ENCODE data around the gene SAP30L.

Gene SAP30L

DNA sequence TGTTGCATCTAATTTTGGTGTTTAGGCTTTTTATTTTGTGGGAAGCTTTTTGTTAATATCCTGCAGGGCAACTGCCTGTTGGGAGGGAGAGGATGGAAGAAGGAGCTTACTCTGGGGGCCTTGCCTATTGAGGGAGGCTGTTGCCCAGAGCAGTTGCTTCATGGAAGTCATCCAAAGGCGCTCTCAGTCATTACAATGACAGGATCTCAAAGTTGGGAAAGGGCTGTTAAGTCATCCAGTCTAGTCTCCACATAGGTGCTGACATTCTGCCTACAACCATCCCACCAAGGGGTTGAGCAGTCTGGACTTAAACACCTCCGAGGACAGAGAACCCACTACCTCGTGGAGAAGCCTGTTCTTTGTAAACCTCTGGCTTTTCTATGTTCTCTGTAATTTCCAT is 13.2 kb downstream of the SAP30L start:
- FAIRE-seq = no peak
- DNase-seq (ENCODE audit: extremely low spot score, insufficient read length, low read depth) = no peak

DNA sequence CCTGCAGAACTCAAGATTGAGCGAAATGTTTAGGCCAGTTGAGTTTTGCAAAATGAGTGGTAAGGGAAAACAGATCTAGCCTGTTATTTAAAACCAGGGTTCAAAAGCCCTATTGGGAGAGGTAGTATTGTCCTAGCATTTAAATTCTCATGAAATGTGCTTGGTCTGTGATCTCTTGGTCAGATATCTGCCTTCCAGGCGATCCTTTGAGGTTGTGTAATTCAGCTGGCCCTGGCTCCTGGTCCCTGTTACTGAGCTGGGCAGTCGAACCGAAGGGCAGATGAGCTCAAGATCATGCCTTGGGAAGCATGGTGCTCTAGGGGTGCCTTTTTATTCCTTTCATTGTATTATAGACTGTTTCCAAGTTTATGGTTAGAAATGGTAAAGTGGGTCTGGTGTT is 14.4 kb downstream of the SAP30L start:
- no peak for FAIRE-seq
- DNase-seq (ENCODE audit: extremely low spot score, insufficient read length, low read depth) = no peak

DNA sequence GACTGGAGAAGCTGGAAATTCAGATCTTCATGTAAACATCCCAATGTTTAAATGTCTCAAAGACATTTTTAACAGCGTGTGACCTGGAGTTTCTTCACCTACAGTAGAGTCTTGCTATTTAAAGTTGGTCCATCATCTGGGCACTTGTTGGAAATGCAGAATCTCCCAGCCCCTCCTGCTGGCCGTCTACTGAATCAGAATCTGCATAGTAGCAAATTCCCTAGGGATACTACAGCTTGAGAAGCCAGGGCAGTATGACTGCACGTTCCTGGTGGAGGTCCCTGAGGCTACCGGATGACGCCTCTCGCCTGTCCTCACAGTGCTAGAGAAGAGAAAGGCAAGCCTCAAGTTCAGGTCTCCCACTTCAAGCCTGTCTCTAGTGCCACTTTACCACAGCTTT is 15.7 kb downstream of the SAP30L start:
- no peak for DNase-seq (ENCODE audit: extremely low spot score, insufficient read length, low read depth)
- FAIRE-seq = no peak

DNA sequence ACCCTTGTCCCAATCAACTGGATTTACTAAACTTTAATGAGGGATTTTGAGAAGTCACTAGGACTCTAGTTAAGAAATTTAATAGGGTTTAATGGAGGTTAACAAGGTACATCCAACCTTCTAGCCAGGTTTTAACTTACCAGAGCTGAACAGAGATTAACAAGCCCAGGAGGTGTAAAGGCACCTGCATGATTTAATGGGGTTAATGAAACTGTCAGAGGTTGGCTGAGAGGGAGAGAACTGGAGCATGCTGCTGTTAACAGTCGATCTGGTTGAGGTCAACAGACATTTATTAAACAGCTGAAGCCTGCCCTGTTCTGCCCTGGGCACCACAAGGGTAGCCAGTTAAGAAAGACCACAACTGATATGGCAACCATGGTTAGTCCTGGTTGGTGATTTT is 18.6 kb downstream of the SAP30L start:
- FAIRE-seq = no peak
- no peak for DNase-seq (ENCODE audit: extremely low spot score, insufficient read length, low read depth)

DNA sequence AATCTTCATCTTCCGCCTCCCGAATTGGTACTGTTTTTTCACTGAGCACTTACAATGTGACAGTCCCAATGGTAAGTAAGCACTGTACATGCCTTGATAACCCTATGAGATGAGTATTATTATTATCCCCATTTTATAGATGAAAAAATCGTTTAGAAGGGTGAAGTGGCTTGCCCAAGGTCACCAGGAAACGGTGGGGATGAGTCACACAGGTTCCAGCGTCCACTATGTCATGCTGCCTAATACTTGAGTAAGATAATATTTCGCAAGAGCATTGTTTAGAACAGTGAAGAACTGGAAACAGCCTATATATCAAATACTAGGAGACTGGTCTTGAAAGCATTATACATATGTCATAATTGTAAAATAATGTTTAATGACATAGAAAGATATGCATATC is 19.4 kb downstream of the SAP30L start:
- no peak for DNase-seq (ENCODE audit: extremely low spot score, insufficient read length, low read depth)
- FAIRE-seq = no peak

DNA sequence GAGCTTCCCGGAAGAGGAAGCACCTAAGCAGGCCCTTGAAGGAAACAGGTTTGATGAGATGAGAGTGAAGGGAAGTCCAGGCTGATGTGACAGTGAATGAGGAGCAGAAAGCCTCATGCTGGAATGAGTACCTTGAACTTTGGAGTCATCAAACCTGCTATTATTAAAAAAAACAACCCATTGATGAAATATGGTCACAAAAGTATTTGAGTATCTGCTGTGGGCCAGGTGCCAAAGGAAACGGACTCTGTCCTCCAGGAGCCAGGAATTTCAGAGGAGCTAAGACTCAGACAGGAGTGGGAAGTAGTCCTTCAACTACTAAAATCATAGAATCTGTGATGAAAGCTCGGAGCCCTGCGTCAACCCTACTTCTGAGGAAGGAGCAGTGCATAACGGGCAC is 20.4 kb downstream of the SAP30L start:
- no peak for FAIRE-seq

DNA sequence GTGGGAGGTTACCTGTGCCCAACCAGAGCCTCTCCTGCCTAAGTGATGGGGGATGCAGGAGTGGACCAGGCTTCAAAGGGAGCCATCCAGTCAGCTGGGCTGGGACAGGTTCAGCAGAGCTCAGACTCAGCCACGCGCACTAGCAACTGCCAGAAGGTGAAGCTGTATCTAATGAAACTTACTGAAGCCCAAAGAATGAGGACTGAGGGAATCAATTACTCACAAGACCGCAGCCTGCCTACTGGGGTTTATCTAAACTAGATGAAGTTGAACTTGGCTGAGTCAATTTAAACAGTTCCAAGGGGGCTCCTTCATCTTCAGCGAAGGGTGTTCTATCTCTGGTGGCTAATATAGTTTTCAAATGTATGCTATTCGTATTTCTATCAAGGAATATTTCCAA is 20.9 kb downstream of the SAP30L start:
- DNase-seq (ENCODE audit: extremely low spot score, insufficient read length, low read depth) (no peak), FAIRE-seq (no peak)

More for the DNA sequence above, 20.4 kb downstream of the SAP30L start:
- no peak for DNase-seq (ENCODE audit: extremely low spot score, insufficient read length, low read depth)

DNA sequence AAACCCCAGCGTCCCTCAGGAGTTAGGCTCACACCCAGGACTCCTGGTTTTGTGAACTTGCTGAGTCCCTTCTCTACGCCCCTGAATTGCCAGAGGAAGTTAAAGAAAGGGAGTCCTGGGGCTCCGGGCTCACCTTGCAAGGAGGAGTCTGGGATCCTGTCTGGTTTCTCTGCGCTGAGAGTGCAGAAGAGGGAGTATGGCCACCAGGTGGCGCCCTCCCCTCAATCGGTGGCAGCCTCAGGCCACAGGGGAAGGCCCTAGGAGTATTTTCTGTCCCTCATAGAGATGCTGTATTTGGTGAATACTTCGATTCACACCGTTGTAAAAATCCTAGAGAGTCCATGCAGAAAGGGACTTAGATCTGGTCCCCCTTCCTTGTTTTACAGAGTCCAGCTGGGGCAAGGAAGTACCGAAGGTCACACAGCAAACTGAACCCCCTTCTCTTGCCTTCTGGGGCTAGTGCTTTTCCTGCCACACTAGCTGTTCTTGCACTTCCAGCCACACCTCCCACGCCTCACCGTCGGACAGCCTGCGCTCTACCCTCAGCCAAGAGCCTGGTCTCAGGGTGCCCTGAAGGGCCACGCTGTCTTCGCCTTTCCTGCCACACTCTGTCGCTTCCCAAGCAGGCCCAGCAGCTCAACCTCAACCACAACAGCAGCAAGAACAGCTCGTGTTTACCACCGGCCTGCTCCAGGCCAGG is 22.0 kb downstream of the SAP30L start:
- DNase-seq (ENCODE audit: extremely low spot score, insufficient read length, low read depth) (peak; percentile 81), FAIRE-seq (peak; percentile 86)

DNA sequence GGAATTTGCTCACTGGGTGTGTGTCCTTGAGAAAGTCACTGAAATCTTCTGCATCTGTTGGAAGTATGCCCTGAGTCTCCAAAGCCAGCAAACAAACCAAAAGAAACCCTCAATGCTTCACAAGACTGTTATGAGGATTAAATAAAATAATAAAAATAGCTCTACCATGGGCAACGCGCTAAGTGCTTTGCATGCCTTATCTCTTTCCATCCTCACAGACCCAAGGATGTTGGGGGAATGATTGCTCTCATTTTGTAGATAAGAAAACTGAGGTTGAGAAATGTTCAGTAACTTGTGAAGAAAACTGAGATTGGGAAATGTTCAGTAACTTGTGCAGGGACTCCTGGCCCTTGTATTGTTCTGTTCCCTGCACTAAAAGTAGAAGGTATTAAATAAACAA is 24.3 kb downstream of the SAP30L start:
- DNase-seq (ENCODE audit: extremely low spot score, insufficient read length, low read depth) (no peak), FAIRE-seq (no peak)

DNA sequence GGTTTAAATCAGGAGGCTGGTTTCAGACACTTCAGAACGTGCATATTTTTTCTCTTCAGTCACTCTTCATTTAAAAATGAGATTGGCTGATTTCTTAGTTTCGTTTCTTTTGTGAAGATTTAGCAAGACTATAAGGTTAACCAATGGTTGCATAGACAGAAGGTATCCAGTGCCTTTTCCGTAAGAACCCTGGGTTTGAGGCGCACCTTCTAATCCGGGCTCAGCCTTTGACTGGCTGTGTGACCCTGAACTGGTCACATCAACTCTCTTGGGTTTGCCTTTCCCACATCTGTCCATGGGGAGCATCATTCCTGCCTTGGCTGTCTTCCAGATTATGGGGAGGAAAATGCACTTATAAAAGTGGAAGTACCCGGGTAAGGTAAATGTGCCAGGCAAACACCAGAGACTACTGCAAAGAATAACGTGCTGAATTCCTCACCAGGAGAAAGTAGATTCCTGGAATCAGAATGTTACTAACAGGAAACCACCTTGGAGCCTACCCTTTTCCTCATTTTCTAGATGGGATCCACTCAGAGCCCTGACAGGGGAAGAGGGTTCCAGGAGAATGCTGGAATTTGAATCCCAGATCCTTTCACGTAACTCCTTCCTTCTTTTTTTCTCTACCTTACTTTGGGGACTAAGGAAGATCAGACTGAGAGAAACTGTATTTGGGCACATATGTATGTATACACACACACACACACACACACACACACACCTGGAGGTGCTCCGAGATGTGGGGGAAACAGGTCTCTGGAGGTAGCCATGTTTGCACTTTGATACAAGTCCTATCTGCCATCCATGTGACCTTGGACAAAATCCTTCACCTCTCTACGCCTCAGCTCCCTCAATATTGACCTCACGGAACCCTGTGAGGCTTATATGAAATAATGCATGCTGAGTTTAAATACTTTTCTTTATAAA is 25.4 kb downstream of the SAP30L start:
- DNase-seq (ENCODE audit: extremely low spot score, insufficient read length, low read depth) (no peak), FAIRE-seq (no peak)

DNA sequence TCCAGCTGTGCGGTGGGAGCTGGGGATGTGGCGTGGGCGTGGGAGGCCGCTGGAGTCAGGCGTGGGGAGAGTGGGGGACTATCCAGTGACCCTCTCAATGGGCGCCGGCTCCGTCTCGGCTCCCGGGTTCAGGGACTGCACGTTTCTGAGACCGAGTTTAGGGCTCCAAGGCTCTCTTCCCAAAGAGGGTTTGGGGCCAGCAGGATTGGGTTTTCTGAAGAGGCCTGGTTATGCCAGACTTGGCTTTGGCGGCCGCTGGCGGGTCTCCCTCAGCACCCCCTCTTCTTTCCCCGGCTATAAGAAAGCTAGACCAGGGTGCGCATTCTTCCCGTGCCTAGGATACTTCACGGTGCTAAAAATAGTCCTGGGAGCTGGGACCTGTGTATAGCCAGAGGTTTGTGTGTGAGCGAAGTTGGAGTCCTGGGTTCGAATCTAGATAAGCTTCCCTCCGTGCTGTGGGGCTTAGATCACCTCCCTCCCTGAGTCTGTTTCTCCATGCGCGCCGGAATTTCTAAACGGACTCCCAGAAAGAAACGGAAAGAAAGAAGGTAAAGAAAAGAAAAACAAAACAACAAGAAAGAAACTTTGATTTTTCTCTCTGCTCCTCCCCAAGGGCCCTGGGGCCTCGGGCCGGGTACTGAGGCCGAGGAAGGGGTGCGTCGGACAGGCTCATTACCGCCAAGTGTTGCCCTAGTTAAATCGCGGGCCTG is 27.2 kb downstream of the SAP30L start:
- no peak for FAIRE-seq
- no peak for DNase-seq (ENCODE audit: extremely low spot score, insufficient read length, low read depth)

DNA sequence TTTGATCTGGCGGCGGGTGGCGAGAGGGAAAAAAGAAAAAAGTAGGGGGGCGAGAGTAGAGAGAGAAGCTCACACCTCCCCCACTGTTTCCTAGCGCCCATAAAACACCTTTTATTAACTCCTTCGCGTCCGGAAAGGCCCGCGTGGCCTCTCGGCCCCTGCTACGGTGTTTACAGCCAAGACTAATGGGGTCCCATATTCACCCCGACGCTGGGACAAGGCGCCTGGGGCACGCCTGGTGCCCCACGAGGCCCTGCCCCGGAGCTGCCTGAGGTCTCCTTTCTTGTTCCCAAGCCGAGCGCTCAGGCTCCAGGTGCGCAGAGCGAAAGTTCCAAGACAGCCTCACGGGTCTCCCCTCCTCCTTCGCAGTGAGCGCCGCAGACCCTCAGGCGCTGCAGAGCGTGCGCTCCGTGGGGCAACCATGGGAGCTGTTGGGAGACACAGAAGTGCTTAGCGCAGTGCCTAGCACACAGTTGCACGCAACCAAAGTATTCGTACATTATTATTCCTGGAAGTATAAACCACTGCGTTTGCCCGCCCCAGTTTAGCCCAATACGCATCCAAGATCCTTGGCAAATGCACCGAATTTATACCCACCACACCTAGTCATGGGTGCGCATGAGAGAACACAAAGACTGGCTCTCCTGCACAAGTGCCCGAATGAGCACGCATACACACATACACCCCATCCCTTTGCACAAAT is 27.9 kb downstream of the SAP30L start:
- FAIRE-seq (no peak), DNase-seq (ENCODE audit: extremely low spot score, insufficient read length, low read depth) (no peak)

DNA sequence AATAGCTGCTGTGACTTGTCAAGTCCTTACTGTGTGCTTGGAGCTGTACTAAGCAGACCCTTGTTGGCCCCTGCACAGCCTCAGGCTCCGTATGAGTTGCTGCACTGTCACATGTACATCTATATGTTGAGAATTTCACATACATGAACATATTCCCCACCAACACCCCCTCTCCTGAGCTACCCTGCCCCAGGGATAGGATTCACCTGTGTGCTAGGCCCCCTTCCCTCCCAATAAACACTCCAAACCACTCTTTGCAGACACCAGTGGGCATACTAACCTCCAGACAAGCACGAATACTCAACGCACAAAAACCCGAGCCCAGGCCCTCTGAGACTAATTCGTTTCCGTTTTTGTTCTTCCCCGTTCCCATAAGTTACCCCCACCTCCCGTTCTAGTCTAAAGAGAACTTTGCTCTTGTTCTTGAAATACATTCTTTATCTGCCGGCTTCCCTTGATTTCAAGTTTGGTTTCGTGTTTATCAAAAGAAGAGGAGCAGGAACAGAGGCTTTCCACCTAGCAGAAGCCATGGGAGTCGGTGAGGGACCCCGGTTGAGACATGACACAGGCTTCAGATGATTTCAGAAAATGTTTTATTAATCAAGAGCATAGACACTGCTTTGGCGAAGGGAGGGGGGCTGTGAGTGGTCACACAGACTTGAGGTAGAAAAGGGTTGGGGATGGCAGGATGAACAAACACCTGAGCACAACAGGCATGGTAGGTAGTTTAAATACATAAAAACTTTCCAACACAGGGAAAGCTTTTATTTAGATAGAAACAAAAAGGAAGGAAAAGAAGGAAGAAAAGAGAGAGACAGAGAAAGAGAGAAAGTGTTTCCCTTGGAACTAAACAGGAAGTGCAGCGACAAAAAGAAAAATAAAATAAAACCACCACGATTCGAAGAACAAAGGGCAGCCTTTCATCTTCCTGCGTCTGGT is 28.9 kb downstream of the SAP30L start:
- no peak for FAIRE-seq
- DNase-seq (ENCODE audit: extremely low spot score, insufficient read length, low read depth) = no peak

DNA sequence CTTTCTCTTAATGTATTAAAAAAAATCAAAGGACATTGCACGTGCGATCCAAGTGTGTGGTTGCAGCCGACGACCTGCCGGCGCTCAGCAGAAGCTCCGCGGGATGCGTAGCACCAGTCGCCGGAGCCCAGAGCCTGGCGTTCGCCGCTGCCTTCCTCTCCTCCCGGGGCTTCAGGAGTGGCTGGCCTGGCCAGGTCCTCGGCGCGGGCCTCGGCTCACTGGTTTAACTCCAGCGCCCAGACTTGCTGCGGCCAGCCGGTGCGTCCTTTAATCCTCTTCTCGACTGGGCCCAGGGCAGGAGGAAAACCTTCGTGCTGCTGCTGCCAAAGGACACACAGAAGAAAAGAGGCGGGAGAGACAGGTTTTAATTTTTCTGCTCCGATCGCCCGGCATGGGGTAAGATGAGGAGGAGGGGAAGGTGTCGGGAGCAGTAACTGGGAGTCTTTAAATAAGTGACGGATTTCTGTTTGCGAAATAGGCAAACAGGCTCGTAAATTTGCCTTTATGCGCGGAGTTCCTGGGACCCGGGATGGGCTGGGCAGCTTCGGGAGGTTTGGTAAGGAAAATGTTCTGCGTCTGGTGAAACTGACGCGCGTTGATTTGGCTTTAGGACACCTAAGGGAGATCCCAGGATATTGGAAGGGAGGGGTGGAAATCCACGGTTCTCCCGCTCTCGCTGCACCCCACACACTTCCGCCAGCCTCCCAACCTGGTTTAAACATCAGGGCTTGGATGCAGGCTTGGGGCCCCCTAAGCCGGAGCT is 30.0 kb downstream of the SAP30L start:
- no peak for DNase-seq (ENCODE audit: extremely low spot score, insufficient read length, low read depth)
- no peak for FAIRE-seq

DNA sequence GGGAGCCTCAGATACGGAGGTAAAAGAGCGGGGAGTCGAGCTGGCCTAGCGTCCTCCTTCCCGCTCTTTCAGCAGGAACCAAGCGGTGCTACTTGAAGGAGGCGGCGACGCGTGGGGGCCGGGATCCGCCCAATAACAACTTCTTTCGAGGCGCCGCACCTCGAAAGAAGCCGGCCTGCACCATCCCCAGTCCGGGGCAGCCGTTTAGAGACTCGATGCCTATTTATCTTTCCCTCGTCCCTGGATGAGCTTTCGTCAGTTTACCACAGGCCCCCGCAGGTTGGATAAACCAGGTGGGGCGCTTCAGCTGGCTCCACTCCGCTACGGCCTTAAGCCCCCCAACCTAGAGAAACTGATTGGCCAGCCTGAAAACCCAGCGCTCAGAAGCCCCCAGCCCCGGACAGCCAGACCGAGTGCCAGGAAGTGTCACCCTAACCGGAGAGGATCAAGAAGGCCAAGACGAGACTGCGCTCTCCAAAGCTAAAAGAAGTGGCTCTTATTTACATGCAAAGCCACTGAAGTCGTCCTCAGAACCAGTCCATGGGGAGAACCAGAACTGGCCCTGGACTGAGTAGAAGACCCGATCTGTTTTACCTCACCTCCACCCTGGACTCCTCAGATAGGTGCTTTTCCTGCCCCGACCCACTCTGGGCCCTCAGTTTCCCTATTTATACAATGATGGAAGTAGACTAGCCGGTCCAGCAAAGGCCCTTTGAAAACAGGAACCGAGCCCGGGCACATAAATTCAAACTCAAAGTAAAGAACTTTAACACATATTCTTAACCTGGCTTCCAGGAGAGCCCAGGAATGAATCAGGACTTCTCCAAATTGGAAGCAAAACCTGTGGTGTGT is 30.8 kb downstream of the SAP30L start:
- no peak for FAIRE-seq
- no peak for DNase-seq (ENCODE audit: extremely low spot score, insufficient read length, low read depth)

DNA sequence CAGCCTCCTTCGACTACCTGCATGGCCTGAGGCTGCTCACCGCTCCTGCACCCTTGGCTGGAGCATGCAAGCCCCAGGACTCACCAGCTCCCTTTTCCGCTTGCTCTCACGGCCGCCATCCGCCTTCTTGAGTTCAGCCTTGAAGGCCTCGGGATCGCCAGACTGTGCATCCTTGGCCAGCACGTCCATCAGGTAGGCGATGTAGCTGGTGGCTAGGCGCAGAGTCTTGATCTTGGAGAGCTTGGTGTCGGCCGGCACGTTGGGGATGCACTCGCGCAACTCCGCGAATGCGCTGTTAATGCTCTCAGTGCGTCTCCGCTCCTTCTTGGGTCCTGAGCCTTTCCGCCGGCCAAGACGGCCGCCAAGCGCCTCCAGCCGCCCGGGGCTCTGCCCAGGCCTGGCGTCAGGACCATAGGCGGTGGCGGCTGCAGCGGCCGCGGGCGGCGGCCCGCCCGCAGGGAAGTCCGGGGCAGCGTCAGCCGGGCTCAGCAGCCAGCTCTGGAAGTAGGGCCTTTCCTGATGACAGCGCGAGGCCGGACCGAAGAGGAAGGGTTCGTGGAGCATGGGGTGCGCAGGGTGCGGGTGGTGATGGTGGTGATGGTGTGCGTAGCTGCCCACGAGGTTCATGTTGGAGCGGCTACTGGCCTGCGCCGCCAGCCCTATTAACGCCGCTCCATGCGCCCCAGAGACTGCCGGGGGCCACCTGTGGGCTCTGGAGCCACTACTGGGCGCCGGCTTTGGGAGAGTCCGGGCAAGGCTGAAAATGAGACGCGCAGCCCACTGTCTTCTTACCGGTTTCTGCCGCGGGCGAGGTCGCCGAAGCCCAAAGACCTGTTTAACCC is 31.8 kb downstream of the SAP30L start:
- DNase-seq (ENCODE audit: extremely low spot score, insufficient read length, low read depth) (no peak), FAIRE-seq (no peak)

DNA sequence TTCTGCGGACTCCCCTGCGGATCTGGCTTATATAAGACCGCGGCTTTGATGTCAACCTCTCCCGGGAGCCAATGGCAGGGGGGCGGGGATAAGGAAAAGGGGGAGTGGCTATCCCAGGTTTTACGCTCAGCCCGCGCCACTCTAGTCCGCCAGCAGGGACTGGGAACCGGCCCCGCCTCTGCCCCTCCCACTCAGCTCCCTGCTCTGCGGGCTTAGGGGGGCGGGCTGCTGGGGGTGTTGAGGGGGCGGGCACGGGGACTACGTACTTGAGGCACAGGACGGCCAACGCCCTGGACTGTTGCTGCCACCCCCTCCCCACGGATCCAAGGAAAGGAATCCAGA is 32.4 kb downstream of the SAP30L start, which contains the start of gene HAND1:
Gene HAND1, minus strand, starts transcription at position 4 of the 342 bp plus-strand sequence. CDS start 219 bp downstream, outside the sequence.
- FAIRE-seq = no peak
- no peak for DNase-seq (ENCODE audit: extremely low spot score, insufficient read length, low read depth)
